ENCODE measurements around the gene KIAA1328.

Gene KIAA1328

GRCh38 chr18:37252854-37253393, 424.0 kb downstream of the KIAA1328 start:
- DNase-seq (ENCODE audit: low read depth in 2 of 2), result no peak

- DNase-seq (ENCODE audit: low read depth in 2 of 2), result no peak
Observed at GRCh38 chr18:37253394-37254235, 424.7 kb downstream of the KIAA1328 start.

- no peak for DNase-seq (ENCODE audit: low read depth in 2 of 2)
Observed at GRCh38 chr18:37254236-37254754, 425.4 kb downstream of the KIAA1328 start.

- DNase-seq (ENCODE audit: low read depth in 2 of 2), result no peak
Observed at GRCh38 chr18:37254973-37255372, 426.0 kb downstream of the KIAA1328 start.

- DNase-seq (ENCODE audit: low read depth in 2 of 2), result no peak
Observed at GRCh38 chr18:37258131-37258530, 429.2 kb downstream of the KIAA1328 start.

GRCh38 chr18:37258819-37259218, 429.9 kb downstream of the KIAA1328 start:
- DNase-seq (ENCODE audit: low read depth in 2 of 2), result no peak

- no peak for DNase-seq (ENCODE audit: low read depth in 2 of 2)
Observed at GRCh38 chr18:37259711-37260110, 430.8 kb downstream of the KIAA1328 start.

- no peak for DNase-seq (ENCODE audit: low read depth in 2 of 2)
Observed at GRCh38 chr18:37260367-37261093, 431.6 kb downstream of the KIAA1328 start.

- DNase-seq (ENCODE audit: low read depth in 2 of 2), result no peak
Observed at GRCh38 chr18:37261246-37261840, 432.4 kb downstream of the KIAA1328 start.

- DNase-seq (ENCODE audit: low read depth in 2 of 2), result no peak
Observed at GRCh38 chr18:37261988-37262387, 433.1 kb downstream of the KIAA1328 start.

- DNase-seq (ENCODE audit: low read depth in 2 of 2), result no peak
Observed at GRCh38 chr18:37264956-37265355, 436.0 kb downstream of the KIAA1328 start.

- no peak for DNase-seq (ENCODE audit: low read depth in 2 of 2)
Observed at GRCh38 chr18:37265382-37265781, 436.5 kb downstream of the KIAA1328 start.

- DNase-seq (ENCODE audit: low read depth in 2 of 2), result no peak
Observed at GRCh38 chr18:37266290-37266689, 437.4 kb downstream of the KIAA1328 start.

GRCh38 chr18:37270038-37270665, 441.2 kb downstream of the KIAA1328 start:
- no peak for DNase-seq (ENCODE audit: low read depth in 2 of 2)

- DNase-seq (ENCODE audit: low read depth in 2 of 2), result no peak
Observed at GRCh38 chr18:37270666-37271052, 441.7 kb downstream of the KIAA1328 start.

GRCh38 chr18:37272226-37272625, 443.3 kb downstream of the KIAA1328 start:
- DNase-seq (ENCODE audit: low read depth in 2 of 2), result no peak

GRCh38 chr18:37272841-37273240, 443.9 kb downstream of the KIAA1328 start:
- DNase-seq (ENCODE audit: low read depth in 2 of 2), result no peak

GRCh38 chr18:37274309-37275236, 445.6 kb downstream of the KIAA1328 start:
- no peak for DNase-seq (ENCODE audit: low read depth in 2 of 2)

GRCh38 chr18:37275237-37275741, 446.4 kb downstream of the KIAA1328 start:
- no peak for DNase-seq (ENCODE audit: low read depth in 2 of 2)
